GM04503 (cell line): ENCODE results near the gene GOLGA6C.
"Not testable (repeated sequence)": the region's sequence is repeated elsewhere in the genome, so short reads cannot be mapped to it uniquely, and the experiment has no call there.

ENCODE experiments used
- DNase-seq: peaks from one replicate; pipeline ENCODE4 v3.0.0-alpha.2; 2012; ENCODE audit warnings: low read depth

The GOLGA6C gene

GRCh38 chr15:75258034-75258433, at the start of gene GOLGA6C:
Gene GOLGA6C, plus strand, starts transcription at chr15:75258334. Its CDS starts 265 bp downstream, at chr15:75258599.
- DNase-seq = not testable (repeated sequence)

GRCh38 chr15:75208501-75209288, 49.4 kb upstream of the GOLGA6C start:
- no peak for DNase-seq

- DNase-seq = no peak
These were observed 48.9 kb upstream of the GOLGA6C start for GRCh38 chr15:75209289-75209676.

- DNase-seq = no peak
These were observed 47.3 kb upstream of the GOLGA6C start for GRCh38 chr15:75210811-75211230.

GRCh38 chr15:75211436-75212199, 46.5 kb upstream of the GOLGA6C start:
- no peak for DNase-seq

GRCh38 chr15:75212200-75212858, 45.8 kb upstream of the GOLGA6C start:
- DNase-seq = no peak

- no peak for DNase-seq
These were observed 44.8 kb upstream of the GOLGA6C start for GRCh38 chr15:75213212-75213767.

GRCh38 chr15:75213768-75214221, 44.3 kb upstream of the GOLGA6C start:
- no peak for DNase-seq

- no peak for DNase-seq
These were observed 43.6 kb upstream of the GOLGA6C start for GRCh38 chr15:75214293-75215096.

GRCh38 chr15:75215107-75216004, 42.8 kb upstream of the GOLGA6C start:
- no peak for DNase-seq

- DNase-seq = no peak
These were observed 41.1 kb upstream of the GOLGA6C start for GRCh38 chr15:75217012-75217411.

GRCh38 chr15:75217574-75217973, 40.6 kb upstream of the GOLGA6C start:
- DNase-seq = not testable (repeated sequence)

GRCh38 chr15:75219507-75219929, 38.6 kb upstream of the GOLGA6C start:
- not testable (repeated sequence) for DNase-seq

- no peak for DNase-seq
These were observed 34.4 kb upstream of the GOLGA6C start for GRCh38 chr15:75223688-75224087.

GRCh38 chr15:75224281-75224680, 33.9 kb upstream of the GOLGA6C start:
- no peak for DNase-seq

- not testable (repeated sequence) for DNase-seq
These were observed 32.9 kb upstream of the GOLGA6C start for GRCh38 chr15:75225102-75225836.

GRCh38 chr15:75225951-75226732, 32.0 kb upstream of the GOLGA6C start:
- DNase-seq = no peak

- not testable (repeated sequence) for DNase-seq
These were observed 31.0 kb upstream of the GOLGA6C start for GRCh38 chr15:75227112-75227511.
